Non-pigmented ciliary epithelial cell (primary cell): ENCODE data around the gene IZUMO1.
"Not testable (repeated sequence)": the region's sequence is repeated elsewhere in the genome, so short reads cannot be mapped to it uniquely, and the experiment has no call there.

Source experiments
- DNase-seq: peaks from one replicate; pipeline ENCODE4 v3.0.0-alpha.2; 2010; ENCODE audit warnings: low read depth

The IZUMO1 gene

GRCh38 chr19:48713041-48713863 is 33.5 kb downstream of the IZUMO1 start:
- DNase-seq, result no peak

GRCh38 chr19:48711106-48711662 is 35.5 kb downstream of the IZUMO1 start:
- no peak for DNase-seq

- DNase-seq, result no peak
These were observed 38.2 kb downstream of the IZUMO1 start for GRCh38 chr19:48708471-48708870.

GRCh38 chr19:48705431-48705830 is 41.3 kb downstream of the IZUMO1 start:
- DNase-seq, result no peak

- no peak for DNase-seq
These were observed 43.4 kb downstream of the IZUMO1 start for GRCh38 chr19:48703316-48703715.

GRCh38 chr19:48702701-48703100 is 44.0 kb downstream of the IZUMO1 start:
- DNase-seq, result no peak

GRCh38 chr19:48698046-48698445 is 48.7 kb downstream of the IZUMO1 start:
- no peak for DNase-seq

- no peak for DNase-seq
These were observed 50.2 kb downstream of the IZUMO1 start for GRCh38 chr19:48696353-48697010.

GRCh38 chr19:48695743-48696352 is 50.9 kb downstream of the IZUMO1 start, which contains the start of gene FUT2:
TSS of gene FUT2 (plus strand) at chr19:48695971. CDS start at chr19:48702957, 6,986 bp downstream.
- DNase-seq, result no peak

GRCh38 chr19:48693629-48694028 is 53.1 kb downstream of the IZUMO1 start:
- DNase-seq, result not testable (repeated sequence)
